Spleen (tissue), 11 donors: ENCODE results near the gene BLVRB. TPM values are rescaled to one million over a fixed set of nuclear protein-coding genes. Genes with fewer than 3 reads are reported as not detected.

Experiments used
- DNase-seq: peaks from one replicate; pipeline ENCODE4 v3.0.0-alpha.2; 2020
- H3K27ac ChIP-seq, 8 donors: fragments of 200-600 bp; sonication (generic) in 7 of 8; 1 replicate in 4 of 8; 2 replicates in 4 of 8; pipeline versions ENCODE4 v1.5.0 to v1.8.0; 2016 to 2021; ENCODE audit warnings: inconsistent platforms in 4 of 8, mild to moderate bottlenecking in 4 of 8, moderate library complexity in 1 of 8
- H3K27me3 ChIP-seq, 7 donors: fragments of 200-600 bp; sonication (generic) in 6 of 7; replicated peaks in 1 of 7; 1 replicate in 4 of 7; 2 replicates in 3 of 7; pipeline versions ENCODE4 v1.5.0 to v1.8.0; 2016 to 2021; ENCODE audit warnings: inconsistent platforms in 3 of 7, mild to moderate bottlenecking in 1 of 7
- H3K36me3 ChIP-seq, 6 donors: fragments of 200-600 bp; sonication (generic) in 5 of 6; 1 replicate in 4 of 6; 2 replicates in 2 of 6; pipeline versions ENCODE4 v1.5.0 to v1.8.0; 2016 to 2021; ENCODE audit warnings: inconsistent platforms in 2 of 6
- H3K4me1 ChIP-seq, 6 donors: fragments of 200-600 bp; sonication (generic) in 5 of 6; 1 replicate in 3 of 6; 2 replicates in 3 of 6; pipeline versions ENCODE4 v1.5.0 to v1.8.0; 2016 to 2021; ENCODE audit warnings: inconsistent platforms in 3 of 6
- H3K4me3 ChIP-seq, 8 donors: fragments of 200-600 bp; sonication (generic) in 7 of 8; 1 replicate in 4 of 8; 2 replicates in 4 of 8; pipeline versions ENCODE4 v1.5.0 to v1.8.0; 2016 to 2021; ENCODE audit warnings: inconsistent platforms in 4 of 8, mild to moderate bottlenecking in 4 of 8, moderate library complexity in 2 of 8
- H3K9me3 ChIP-seq, 8 donors: fragments of 200-600 bp; sonication (generic) in 7 of 8; 1 replicate in 4 of 8; 2 replicates in 4 of 8; pipeline versions ENCODE4 v1.5.0 to v1.8.0; 2016 to 2021; ENCODE audit warnings: inconsistent platforms in 4 of 8
- CTCF ChIP-seq, 11 experiments: fragments of 200-600 bp in 7 of 11; fragments of 450-650 bp in 4 of 11; sonication (generic) in 4 of 11; IDR thresholded peaks in 8 of 11; conservative IDR thresholded peaks in 3 of 11; 1 replicate in 7 of 11; 2 replicates in 4 of 11; pipeline versions ENCODE4 v1.4.0 to v1.8.0; 2016 to 2021; ENCODE audit warnings: antibody characterized with exemption in 11 of 11, inconsistent platforms in 4 of 11, mild to moderate bottlenecking in 1 of 11
- POLR2A ChIP-seq, 3 donors: fragments of 450-650 bp; IDR thresholded peaks; one replicate each; pipeline ENCODE4 v1.5.1; 2017; ENCODE audit warnings: antibody characterized with exemption in 3 of 3, mild to moderate bottlenecking in 1 of 3
- POLR2AphosphoS5 ChIP-seq, 3 donors: sonication (generic); formaldehyde crosslinking; IDR thresholded peaks; one replicate each; pipeline ENCODE4 v1.5.1; 2017; ENCODE audit warnings: antibody characterized with exemption in 3 of 3
- WGBS, 5 donors: extraction: QIAGEN DNeasy Blood & Tissue Kit in 3 of 5; methylation state at CpG; one replicate each; pipeline versions ENCODE4 v1.1.5 to v1.1.7; 2013 to 2018; 5-methylcytosine and 5-hydroxymethylcytosine counted together
- intact Hi-C: fragments of 100-400 bp; cut with DNase I; formaldehyde crosslinking; loops from one replicate; pipeline ENCODE4 v1.15.0; 2023; ENCODE audit warnings: low total_unique reads
- polyA plus RNA-seq, 3 donors: library from polyadenylated mRNA; stranded (reverse); fragments of 200-250 nt; gene quantifications; one replicate each; pipeline ENCODE4 v1.2.1, GENCODE V29; 2013
- total RNA-seq, 7 donors: library from RNA; depleted of rRNA in 3 of 7; stranded (reverse); fragments of >200 nt in 3 of 7; fragmentation: NEBNext Ultra II Directional in 4 of 7; extraction: Animal tissue kit (Norgen Biotek cat#: 25700) in 4 of 7; gene quantifications; one replicate each; pipeline versions ENCODE4 v1.1.0 to v1.2.1, GENCODE V29; 2016 to 2021
- donor health status: healthy with polysubstance abuse.
- donor health status: DM: no; HTN: no; CAD: no; lungs with moderate emphysema.
- donor health status: DM: no; HTN: no; CAD: no.
- donor health status: Bipolar disorder and iron deficiency.
- donor health status: healthy.
- donor health status: DM: no; HTN: no; CAD: no.
- donor health status: DM: yes; HTN: yes; CAD: no.

Gene BLVRB
- total and polyA plus RNA-seq, 10 donors, result 90.6 to 243 (median 178) TPM

DNA sequence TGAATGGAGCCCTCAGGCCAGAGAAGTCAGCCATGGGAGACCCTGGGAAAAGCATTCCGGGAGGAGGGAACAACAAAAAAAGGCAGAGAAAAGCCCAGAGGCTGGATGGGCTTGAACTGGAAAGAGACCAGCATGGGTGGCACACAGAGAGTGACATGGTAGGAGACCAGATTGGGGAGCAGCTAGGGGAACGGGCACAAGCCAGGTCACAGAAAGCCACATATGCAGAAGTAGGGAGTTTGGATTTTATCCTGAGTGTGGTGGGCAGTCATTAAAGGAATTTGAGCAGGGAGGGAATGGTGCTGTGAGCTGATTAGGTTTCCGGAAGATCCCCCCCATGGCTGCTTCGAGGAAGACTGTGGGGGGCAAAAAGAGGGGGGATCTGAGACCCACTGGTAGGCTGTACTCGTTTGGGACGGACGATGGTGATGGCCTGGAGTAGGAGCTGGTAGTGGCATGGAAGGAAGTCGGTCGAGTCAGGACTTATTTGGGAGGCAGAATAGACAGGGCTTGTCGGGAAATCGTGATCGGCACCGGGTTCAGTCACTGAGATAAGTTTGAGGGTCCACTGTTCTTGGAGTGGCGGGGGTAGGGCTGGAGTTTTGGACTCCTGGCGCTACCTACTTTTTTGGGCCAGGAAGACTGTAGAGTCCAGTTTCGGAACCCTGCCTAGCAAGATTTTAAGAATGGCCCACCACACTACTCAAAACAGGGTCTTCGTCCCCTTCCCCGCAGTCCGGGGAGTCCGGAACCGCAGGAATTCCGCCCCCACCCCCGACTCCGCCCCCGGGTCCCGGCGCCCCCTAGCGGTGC is 40.7 kb downstream of the BLVRB start:
- H3K4me1 ChIP-seq, result peaks cover 22 to 61% (median 51%) of the 10 kb centered on the region in 6 donors
- peaks cover 0 to 16% (median 11%) of the 10 kb centered on the region in 6 donors for H3K36me3 ChIP-seq
- intact Hi-C loops, result no loop called here
- no peaks in the 10 kb centered on the region for H3K9me3 ChIP-seq
- peak; percentile 80 for DNase-seq
- peak overlapping the region; percentile 97 to 100 (median 99) for H3K27ac ChIP-seq
- TF ChIP-seq POLR2A (IDR thresholded peaks at IDR 0.05) (no peak), CTCF (IDR thresholded peaks at IDR 0.05 in 8 of 11, conservative IDR thresholded peaks at IDR 0.05 in 3 of 11) (no peak)
- WGBS, 5 donors, result 1 to 3% (median 2%) methylated on average over 28 of the region's 28 CpGs
- no peaks in the 10 kb centered on the region for H3K27me3 ChIP-seq
- H3K4me3 ChIP-seq, result peak overlapping the region; percentile 60 to 79 (median 73)

DNA sequence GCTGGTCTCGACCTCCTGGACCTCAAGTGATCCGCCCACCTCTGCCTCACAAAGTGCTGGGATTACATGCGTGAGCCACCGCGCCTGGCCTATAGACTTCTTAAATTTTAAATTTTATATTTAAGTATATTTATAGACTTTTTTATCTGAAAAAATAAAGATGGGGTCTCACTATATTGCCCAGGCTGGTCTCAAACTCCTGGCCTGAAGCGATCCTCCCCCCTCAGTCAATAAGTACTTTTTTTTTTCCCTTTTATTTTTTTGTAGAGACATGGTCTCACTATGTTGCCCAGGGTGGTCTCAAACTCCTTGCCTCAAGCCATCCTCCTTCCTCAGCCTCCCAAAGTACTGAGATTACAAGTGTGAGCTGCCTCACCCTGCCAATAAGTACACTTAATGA is 41.6 kb downstream of the BLVRB start:
- DNase-seq, result no peak
- no peaks in the 10 kb centered on the region for H3K27me3 ChIP-seq
- peaks cover 0 to 16% (median 11%) of the 10 kb centered on the region in 6 donors for H3K36me3 ChIP-seq
- H3K4me1 ChIP-seq, result peaks cover 22 to 67% (median 51%) of the 10 kb centered on the region in 6 donors
- intact Hi-C loops, result no loop called here
- no peaks in the 10 kb centered on the region for H3K9me3 ChIP-seq
- no peak for TF ChIP-seq POLR2AphosphoS5 (IDR thresholded peaks at IDR 0.05)
- no peak for TF ChIP-seq POLR2A (IDR thresholded peaks at IDR 0.05)
- no peak for TF ChIP-seq CTCF (IDR thresholded peaks at IDR 0.05 in 8 of 11, conservative IDR thresholded peaks at IDR 0.05 in 3 of 11)
- H3K27ac ChIP-seq, result peak overlapping the region in 7 of 8 donors; percentile 97 to 100 (median 99)
- H3K4me3 ChIP-seq, result peak overlapping the region in 6 of 8 donors; percentile 60 to 77 (median 72)
- 91 to 97% (median 94%) methylated on average over 6 of the region's 6 CpGs for WGBS, 5 donors

DNA sequence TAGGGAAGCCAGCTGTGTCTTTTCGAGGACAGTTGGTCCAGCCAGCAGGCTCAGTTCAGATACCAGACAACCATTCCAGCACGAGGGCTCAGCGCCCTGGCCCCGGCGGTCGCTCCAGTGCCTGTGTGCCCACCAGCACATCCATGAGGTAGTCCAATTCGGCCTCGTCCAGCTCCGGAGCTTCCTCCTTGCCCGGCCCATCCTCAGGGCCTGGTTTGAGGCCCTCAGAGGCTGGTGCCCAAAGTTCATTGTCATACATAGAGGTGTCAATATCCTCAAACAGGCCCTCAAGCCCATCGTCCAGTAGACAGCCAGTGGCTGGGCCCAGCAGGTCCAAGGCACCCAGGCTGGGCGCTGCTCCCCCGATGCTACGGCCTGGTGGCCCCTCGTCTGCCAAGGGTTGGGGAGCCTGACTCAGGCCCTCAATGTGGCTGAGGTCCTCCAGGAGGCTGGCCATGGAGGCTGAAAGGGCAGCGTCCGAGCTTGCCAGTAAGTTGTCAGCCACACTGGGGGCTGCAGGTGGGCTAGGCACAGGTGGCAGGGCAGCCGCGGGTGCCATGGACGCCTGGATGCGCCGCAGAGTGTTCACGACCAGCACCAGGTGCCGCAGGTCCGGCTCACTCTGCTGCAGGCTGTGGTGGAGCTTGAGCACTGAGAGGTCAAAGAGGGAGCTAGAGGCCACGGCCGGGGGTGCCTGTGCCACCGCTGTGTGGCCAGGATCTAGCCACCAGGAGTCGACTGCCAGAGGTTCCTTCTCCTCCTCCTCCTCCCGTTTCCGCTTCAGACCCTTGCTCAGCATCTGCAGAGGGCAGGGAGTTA is 42.6 kb downstream of the BLVRB start:
- Histone ChIP-seq H3K4me3 (no peak overlapping the region), H3K4me1 (peaks cover 22 to 69% (median 51%) of the 10 kb centered on the region in 6 donors), H3K27ac (peak overlapping the region in 6 of 8 donors; percentile 51 to 100 (median 99)), H3K27me3 (no peaks in the 10 kb centered on the region), H3K36me3 (peaks cover 0 to 16% (median 11%) of the 10 kb centered on the region in 6 donors), H3K9me3 (no peaks in the 10 kb centered on the region)
- intact Hi-C loops, result no loop called here
- TF ChIP-seq CTCF (IDR thresholded peaks at IDR 0.05 in 8 of 11, conservative IDR thresholded peaks at IDR 0.05 in 3 of 11), result no peak
- TF ChIP-seq POLR2AphosphoS5 (IDR thresholded peaks at IDR 0.05), result peak in 1 of 3 donors; percentile 18
- no peak for TF ChIP-seq POLR2A (IDR thresholded peaks at IDR 0.05)
- peak; percentile 82 for DNase-seq
- WGBS, 5 donors, result 89 to 94% (median 91%) methylated on average over 26 to 31 of the region's 31 CpGs
